Testis (tissue), 2 donors: ENCODE data around the gene EEF1A2.

Experiments
- POLR2A ChIP-seq: fragments of 450-650 bp; IDR thresholded peaks from one replicate; pipeline ENCODE4 v1.6.1; 2017; ENCODE audit warnings: antibody characterized with exemption, mild to moderate bottlenecking, moderate library complexity
- TF ChIP-seq, protein P1 (sequence below), 3 experiments: fragments of 450-650 bp in 2 of 3; fragments of 200-600 bp in 1 of 3; sonication (generic) in 1 of 3; IDR thresholded peaks; one replicate each; pipeline ENCODE4 v1.5.1; 2016 to 2019; ENCODE audit warnings: antibody characterized with exemption in 3 of 3, mild to moderate bottlenecking in 2 of 3, moderate library complexity in 1 of 3

DNA sequence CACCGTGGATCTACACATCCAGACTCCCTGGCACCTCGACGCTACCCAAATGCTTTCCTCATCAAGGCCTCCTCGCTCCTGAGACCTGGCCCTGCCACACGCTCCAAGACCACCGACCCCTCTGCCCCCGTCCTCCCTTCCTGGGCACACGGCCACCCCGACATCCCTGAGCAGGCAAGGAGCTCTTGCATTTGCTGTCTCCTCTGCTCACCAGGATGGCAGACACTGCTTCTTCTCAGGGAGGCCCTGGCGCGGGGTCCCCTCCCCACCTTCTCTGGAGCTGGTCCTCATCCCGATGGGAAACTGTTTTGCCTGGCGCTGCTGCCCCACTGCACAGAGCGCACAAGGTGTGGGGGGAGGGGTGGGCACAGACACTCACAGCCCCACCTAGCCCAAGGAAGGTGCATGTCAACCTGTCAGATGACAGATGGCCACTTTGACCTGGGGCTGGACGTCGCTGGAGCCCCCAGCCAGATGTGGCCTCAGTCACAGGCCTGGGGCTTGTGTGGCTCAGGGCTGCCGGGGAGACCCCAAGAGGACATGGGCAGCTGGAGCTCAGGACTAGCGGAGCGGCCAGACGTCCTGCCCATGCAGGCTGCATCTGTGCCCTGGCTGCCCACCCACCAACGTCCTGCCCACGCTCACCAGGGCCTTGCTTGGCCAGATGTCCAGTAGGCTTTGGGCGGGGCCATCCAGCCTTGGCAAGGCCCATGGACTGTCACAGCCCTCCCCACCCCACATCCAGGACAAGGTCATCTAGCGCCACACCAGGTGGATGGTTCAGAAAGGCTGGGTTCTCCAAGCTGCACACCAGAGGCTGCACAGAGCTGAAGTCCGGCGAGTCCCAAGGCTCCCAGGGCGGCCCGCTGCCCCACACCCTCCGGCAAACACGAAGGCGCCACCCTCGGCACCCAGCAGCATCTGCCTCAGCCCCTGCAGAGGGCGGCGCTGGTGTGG lies 20.3 kb downstream of the EEF1A2 start:
- TF ChIP-seq, protein P1, sequence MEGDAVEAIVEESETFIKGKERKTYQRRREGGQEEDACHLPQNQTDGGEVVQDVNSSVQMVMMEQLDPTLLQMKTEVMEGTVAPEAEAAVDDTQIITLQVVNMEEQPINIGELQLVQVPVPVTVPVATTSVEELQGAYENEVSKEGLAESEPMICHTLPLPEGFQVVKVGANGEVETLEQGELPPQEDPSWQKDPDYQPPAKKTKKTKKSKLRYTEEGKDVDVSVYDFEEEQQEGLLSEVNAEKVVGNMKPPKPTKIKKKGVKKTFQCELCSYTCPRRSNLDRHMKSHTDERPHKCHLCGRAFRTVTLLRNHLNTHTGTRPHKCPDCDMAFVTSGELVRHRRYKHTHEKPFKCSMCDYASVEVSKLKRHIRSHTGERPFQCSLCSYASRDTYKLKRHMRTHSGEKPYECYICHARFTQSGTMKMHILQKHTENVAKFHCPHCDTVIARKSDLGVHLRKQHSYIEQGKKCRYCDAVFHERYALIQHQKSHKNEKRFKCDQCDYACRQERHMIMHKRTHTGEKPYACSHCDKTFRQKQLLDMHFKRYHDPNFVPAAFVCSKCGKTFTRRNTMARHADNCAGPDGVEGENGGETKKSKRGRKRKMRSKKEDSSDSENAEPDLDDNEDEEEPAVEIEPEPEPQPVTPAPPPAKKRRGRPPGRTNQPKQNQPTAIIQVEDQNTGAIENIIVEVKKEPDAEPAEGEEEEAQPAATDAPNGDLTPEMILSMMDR (IDR thresholded peaks at IDR 0.05): no peak
- no peak for TF ChIP-seq POLR2A
